ENCODE data around the gene SAMD1. TPM values are rescaled to one million over a fixed set of nuclear protein-coding genes. Genes with fewer than 3 reads are reported as not detected.

SAMD1 gene
- total and polyA plus RNA-seq, 9 of the 15 experiments (the other 6 are each of a cell fraction or from before 2014, with no cell fraction given), result 2.9 to 96.0 (median 43.5) TPM

DNA sequence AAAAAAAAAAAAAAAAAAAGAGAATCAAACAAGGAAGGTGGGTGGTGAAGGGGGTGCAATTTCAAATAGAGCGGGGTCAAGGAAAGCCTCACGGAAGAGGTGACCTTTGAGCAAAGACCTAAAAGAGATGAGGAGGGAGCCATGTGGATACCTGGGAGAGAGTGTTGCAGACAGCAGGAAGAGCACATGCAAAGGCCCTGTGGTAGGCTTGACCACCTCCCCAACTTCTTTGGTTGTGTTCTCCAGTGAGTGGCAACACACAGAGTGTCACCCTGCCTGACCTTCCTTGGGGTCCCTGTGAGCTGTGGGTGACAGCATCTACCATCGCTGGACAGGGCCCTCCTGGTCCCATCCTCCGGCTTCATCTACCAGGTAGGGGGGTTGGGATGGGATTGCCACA, 40.0 kb downstream of the SAMD1 start:
- Histone ChIP-seq H4K20me1 (replicated peaks; ENCODE audit: control insufficient read depth, insufficient read depth, low read length) (no peaks in the 10 kb centered on the region), H3K36me3 (ENCODE audit: control insufficient read depth, insufficient read depth, low read length) (peaks cover 27% of the 10 kb centered on the region; the same call in 2 of the 3 replicates), H2AFZ (ENCODE audit: low read depth, low read length) (no peak overlapping the region), H3K4me1 (replicated peaks in 1 of 2; ENCODE audit: control insufficient read depth in 2 of 2, insufficient read depth in 2 of 2, low read length in 2 of 2) (peaks cover 0 to 31% of the 10 kb centered on the region in 2 experiments; a peak in 2 of 5 replicates), H3K79me2 (ENCODE audit: control insufficient read depth, insufficient read depth, low read length) (no peaks in the 10 kb centered on the region), H3K4me3 (no peak overlapping the region), H3K9me1 (ENCODE audit: control insufficient read depth, insufficient read depth, low read length) (no peaks in the 10 kb centered on the region), H3K27me3 (ENCODE audit: control insufficient read depth in 2 of 2, insufficient read depth in 2 of 2, low read length in 2 of 2) (no peaks in the 10 kb centered on the region), H3K9ac (ENCODE audit: insufficient read depth in 1 of 2, low read depth in 2 of 2, low read length in 2 of 2) (no peak overlapping the region), H3K27ac (ENCODE audit: extremely low read depth, low read depth, low read length) (no peak overlapping the region), H3K9me3 (replicated peaks; ENCODE audit: control insufficient read depth, insufficient read depth, low read depth, low read length) (peaks cover 4% of the 10 kb centered on the region), H3K4me2 (ENCODE audit: insufficient read depth, low read length) (no peak overlapping the region)
- ChIA-PET CTCF (ENCODE audit: low intra/inter-chr PET ratio) (interaction anchor here (0.6 kb wide), 1 partner anchor 170 kb away, joined by 3 read pairs; no protein-coding TSS in a partner anchor), POLR2A (interaction anchor here (0.6 kb wide), 1 partner anchor 11 kb away, joined by 3 read pairs; no protein-coding TSS in a partner anchor)
- 95% methylated on average over 3 of the region's 4 CpGs for WGBS (ENCODE audit: insufficient coverage, low coverage, missing lambda C conversion rate)
- in situ Hi-C loops (cut with MboI) (loop anchor here (25.0 kb wide), 1 partner anchor 463 kb away; no protein-coding TSS in a partner anchor), intact Hi-C loops (cut with micrococcal nuclease) (no loop called here)
- FAIRE-seq (no peak), ATAC-seq (no peak), DNase-seq (ENCODE audit: extremely low read depth in 1 of 4, low spot score in 3 of 4) (peak in 2 of 4 experiments; percentile 10 to 11)
- no TSS peak for BruUV-seq (replicated peaks)
- no peak for TF ChIP-seq TEAD1 (CRISPR knock-in tag; IDR thresholded peaks at IDR 0.05)
- TF ChIP-seq RNF219 (CRISPR knock-in tag; IDR thresholded peaks at IDR 0.05), result no peak
- no peak for TF ChIP-seq ZNF830 (CRISPR knock-in tag; IDR thresholded peaks at IDR 0.05)
- peak; percentile 39; the same call in 1 of the 2 replicates for TF ChIP-seq BCOR (IDR thresholded peaks at IDR 0.05)
- TF ChIP-seq SMARCA5 (IDR thresholded peaks at IDR 0.05), result peak; percentile 23; the same call in 1 of the 2 replicates
- TF ChIP-seq PCBP2 (IDR thresholded peaks at IDR 0.05; ENCODE audit: low read depth, low read length, poor library complexity, severe bottlenecking), result no peak
- TF ChIP-seq TGIF2 (CRISPR knock-in tag; IDR thresholded peaks at IDR 0.05), result no peak
- no peak for TF ChIP-seq PHF21A (IDR thresholded peaks at IDR 0.05; ENCODE audit: borderline replicate concordance, low read depth)
- TF ChIP-seq RBFOX2 (IDR thresholded peaks at IDR 0.05; ENCODE audit: low read depth, low read length), result no peak
- no peak for TF ChIP-seq ZNF354B (CRISPR knock-in tag; IDR thresholded peaks at IDR 0.05)
- TF ChIP-seq SREBF1 (IDR thresholded peaks at IDR 0.05; ENCODE audit: borderline replicate concordance, low read depth, low read length), result no peak
- TF ChIP-seq RBM25 (IDR thresholded peaks at IDR 0.05; ENCODE audit: low read depth, low read length, severe bottlenecking), result peak; percentile 96
- no peak for TF ChIP-seq HOMEZ (CRISPR knock-in tag; IDR thresholded peaks at IDR 0.05)
- TF ChIP-seq PML (IDR thresholded peaks at IDR 0.05; ENCODE audit: low read length), result no peak
- no peak for TF ChIP-seq PHB (CRISPR knock-in tag; IDR thresholded peaks at IDR 0.05)
- TF ChIP-seq ZNF785 (CRISPR knock-in tag; IDR thresholded peaks at IDR 0.05), result no peak
- no peak for TF ChIP-seq ZBTB26 (CRISPR knock-in tag; IDR thresholded peaks at IDR 0.05)
- no peak for TF ChIP-seq EGR1 (conservative IDR thresholded peaks at IDR 0.05)
- no peak for TF ChIP-seq KHSRP (IDR thresholded peaks at IDR 0.05)
- TF ChIP-seq CHD2 (IDR thresholded peaks at IDR 0.05; ENCODE audit: low read depth, low read length), result no peak
- no peak for TF ChIP-seq FOXJ3 (CRISPR knock-in tag; IDR thresholded peaks at IDR 0.05)
- no peak for TF ChIP-seq CBX5 (IDR thresholded peaks at IDR 0.05; ENCODE audit: borderline replicate concordance, low read depth)
